ENCODE results near the gene MAST3.

The MAST3 gene

GRCh38 chr19:18072335-18072734 lies 25.2 kb upstream of the MAST3 start:
- Histone ChIP-seq H3K27ac (ENCODE audit: low read depth, low read length) (no peak overlapping the region), H3K79me2 (ENCODE audit: insufficient read depth, low read length) (no peaks in the 10 kb centered on the region), H3K36me3 (ENCODE audit: low read length) (no peaks in the 10 kb centered on the region; the same call in 1 of the 2 replicates)

GRCh38 chr19:18073197-18073596 lies 24.4 kb upstream of the MAST3 start:
- H3K9ac ChIP-seq (ENCODE audit: low read length): no peak overlapping the region
- no peaks in the 10 kb centered on the region for H4K20me1 ChIP-seq (ENCODE audit: low read depth, low read length)
- no peaks in the 10 kb centered on the region for H3K79me2 ChIP-seq (ENCODE audit: insufficient read depth, low read length)
- H3K27ac ChIP-seq (ENCODE audit: low read depth, low read length): no peak overlapping the region
- no peaks in the 10 kb centered on the region for H3K9me3 ChIP-seq (ENCODE audit: insufficient read depth, low read length)
- no peaks in the 10 kb centered on the region for H3F3A ChIP-seq (ENCODE audit: insufficient read depth)
- H3K27me3 ChIP-seq (ENCODE audit: low read length): no peaks in the 10 kb centered on the region
- no peak overlapping the region for H3K4me3 ChIP-seq (ENCODE audit: insufficient read depth, low read length, poor library complexity, severe bottlenecking)
- no peak for TF ChIP-seq EZH2phosphoT487 (conservative IDR thresholded peaks at IDR 0.05; ENCODE audit: low read length)
- no peak for TF ChIP-seq CTCF (IDR thresholded peaks at IDR 0.05; ENCODE audit: insufficient read depth, low read length, poor library complexity, severe bottlenecking)
- peaks cover 4% of the 10 kb centered on the region; the same call in 1 of the 2 replicates for H3K36me3 ChIP-seq (ENCODE audit: low read length)
- H3K9me2 ChIP-seq (replicated peaks; ENCODE audit: insufficient read depth, low read length): no peaks in the 10 kb centered on the region
- H2AFZ ChIP-seq (ENCODE audit: low read depth, low read length, severe bottlenecking): no peak overlapping the region
- no peak overlapping the region for H3K4me2 ChIP-seq (ENCODE audit: low read depth, low read length, poor library complexity, severe bottlenecking)

More at GRCh38 chr19:18072335-18072734, 25.2 kb upstream of the MAST3 start:
- no peak overlapping the region for H2AFZ ChIP-seq (ENCODE audit: low read depth, low read length, severe bottlenecking)
- no peaks in the 10 kb centered on the region for H3K27me3 ChIP-seq (ENCODE audit: low read length)
- H4K20me1 ChIP-seq (ENCODE audit: low read depth, low read length): no peaks in the 10 kb centered on the region
- no peaks in the 10 kb centered on the region for H3K9me2 ChIP-seq (replicated peaks; ENCODE audit: insufficient read depth, low read length)
- H3K9ac ChIP-seq (ENCODE audit: low read length): no peak overlapping the region
- no peak overlapping the region for H3K4me3 ChIP-seq (ENCODE audit: insufficient read depth, low read length, poor library complexity, severe bottlenecking)
- H3F3A ChIP-seq (ENCODE audit: insufficient read depth): no peaks in the 10 kb centered on the region
- TF ChIP-seq CTCF (IDR thresholded peaks at IDR 0.05; ENCODE audit: insufficient read depth, low read length, poor library complexity, severe bottlenecking) (no peak), EZH2phosphoT487 (conservative IDR thresholded peaks at IDR 0.05; ENCODE audit: low read length) (no peak)
- H3K4me2 ChIP-seq (ENCODE audit: low read depth, low read length, poor library complexity, severe bottlenecking): no peak overlapping the region
- H3K9me3 ChIP-seq (ENCODE audit: insufficient read depth, low read length): no peaks in the 10 kb centered on the region

- Histone ChIP-seq H3F3A (ENCODE audit: insufficient read depth) (no peaks in the 10 kb centered on the region), H4K20me1 (ENCODE audit: low read depth, low read length) (no peaks in the 10 kb centered on the region), H3K4me3 (ENCODE audit: insufficient read depth, low read length, poor library complexity, severe bottlenecking) (no peak overlapping the region), H3K36me3 (ENCODE audit: low read length) (peaks cover 4% of the 10 kb centered on the region; the same call in 1 of the 2 replicates), H2AFZ (ENCODE audit: low read depth, low read length, severe bottlenecking) (no peak overlapping the region), H3K27ac (ENCODE audit: low read depth, low read length) (no peak overlapping the region), H3K9me3 (ENCODE audit: insufficient read depth, low read length) (no peaks in the 10 kb centered on the region), H3K79me2 (ENCODE audit: insufficient read depth, low read length) (no peaks in the 10 kb centered on the region), H3K27me3 (ENCODE audit: low read length) (no peaks in the 10 kb centered on the region), H3K4me2 (ENCODE audit: low read depth, low read length, poor library complexity, severe bottlenecking) (no peak overlapping the region), H3K9me2 (replicated peaks; ENCODE audit: insufficient read depth, low read length) (no peaks in the 10 kb centered on the region), H3K9ac (ENCODE audit: low read length) (no peak overlapping the region)
- TF ChIP-seq EZH2phosphoT487 (conservative IDR thresholded peaks at IDR 0.05; ENCODE audit: low read length): no peak
- no peak for TF ChIP-seq CTCF (IDR thresholded peaks at IDR 0.05; ENCODE audit: insufficient read depth, low read length, poor library complexity, severe bottlenecking)
These were observed 23.4 kb upstream of the MAST3 start for GRCh38 chr19:18074192-18074591.

Data from SU-DHL-6 (cell line).